Fibroblast of skin of right quadriceps (primary cell): ENCODE results near the gene OPN3.

Experiments
- DNase-seq: peaks from one replicate; pipeline ENCODE4 v3.0.0-alpha.2; 2013

OPN3 gene

GRCh38 chr1:241615043-241615974 lies 24.9 kb downstream of the OPN3 start:
- DNase-seq, result no peak

DNA sequence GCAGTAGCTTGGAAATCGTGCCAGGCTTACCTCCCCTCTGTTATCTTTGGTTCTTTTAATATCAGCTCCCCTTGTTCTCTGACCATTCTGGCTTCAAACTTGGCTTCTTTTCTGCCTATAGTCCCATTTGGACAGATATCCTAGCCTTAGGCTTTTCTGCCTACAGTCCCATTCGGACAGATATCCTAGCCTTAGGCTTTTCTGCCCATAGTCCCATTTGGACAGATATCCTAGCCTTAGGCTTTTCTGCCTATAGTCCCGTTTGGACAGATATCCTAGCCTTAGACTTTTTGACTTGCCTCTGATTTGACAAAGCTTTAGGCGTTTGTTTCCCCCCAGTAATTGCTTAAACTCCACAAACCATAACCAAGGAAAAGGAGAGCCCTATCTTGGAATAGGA lies 25.6 kb downstream of the OPN3 start:
- no peak for DNase-seq

DNA sequence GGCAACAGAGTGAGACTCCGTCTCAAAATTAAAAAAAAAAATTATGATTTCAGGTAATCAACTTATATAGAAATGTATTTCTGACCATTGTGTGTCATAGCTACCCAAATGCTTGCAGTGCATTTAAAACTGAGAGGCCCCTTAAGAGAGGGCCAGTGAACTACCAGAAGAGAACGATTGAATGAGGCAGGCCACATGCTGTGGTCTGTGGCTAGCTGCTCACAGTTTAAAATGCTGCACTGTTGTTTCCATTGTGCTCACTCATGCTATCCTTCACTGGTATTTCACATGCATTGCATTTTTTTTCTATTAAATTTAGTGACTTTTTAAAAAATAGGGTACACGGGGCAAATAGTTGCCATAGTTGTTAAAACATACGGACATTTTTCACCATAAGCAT lies 26.0 kb downstream of the OPN3 start:
- DNase-seq, result no peak

DNA sequence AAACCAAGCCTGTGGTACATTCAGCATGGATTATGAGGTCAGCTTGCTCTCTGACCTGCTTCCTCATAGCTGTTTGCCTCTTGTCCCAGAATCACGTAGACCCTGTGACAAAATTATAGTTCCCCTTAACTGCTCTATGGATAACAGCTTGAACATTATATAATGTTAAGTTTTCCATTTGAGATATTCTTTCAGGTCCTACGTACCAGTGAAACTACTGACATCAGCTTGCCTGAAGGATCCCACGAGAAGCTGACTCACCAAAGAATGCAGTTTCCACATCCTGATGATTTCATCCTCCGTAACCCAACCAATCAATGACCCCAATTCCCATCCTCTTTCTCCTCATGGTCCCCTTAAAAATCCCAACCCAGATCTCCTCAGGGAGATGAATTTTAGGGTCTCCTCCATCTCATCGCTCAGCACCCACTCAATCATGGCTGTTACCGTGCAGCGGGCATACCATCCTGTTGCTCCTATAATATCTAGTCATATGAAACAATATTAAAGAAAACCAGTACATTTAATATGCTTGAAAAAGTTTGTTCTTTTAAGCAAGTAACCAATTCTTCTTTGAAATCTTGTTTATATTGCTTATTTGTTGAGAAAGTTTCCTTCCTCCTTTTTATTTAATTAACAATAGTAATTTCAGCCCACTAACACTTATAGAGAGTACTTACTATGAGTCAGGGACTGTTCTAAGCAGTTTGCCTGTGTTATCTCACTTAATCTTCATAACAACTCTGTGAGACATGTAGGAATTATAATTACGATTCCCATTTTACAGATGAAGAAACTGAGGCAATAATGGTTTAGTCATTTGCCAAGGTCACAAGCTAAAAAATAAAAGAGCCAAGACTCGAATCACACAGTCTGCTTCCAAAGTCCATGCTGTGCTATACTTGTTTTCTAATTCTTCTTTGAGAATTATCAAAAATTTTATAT lies 27.4 kb downstream of the OPN3 start:
- peak; percentile 86 for DNase-seq

DNA sequence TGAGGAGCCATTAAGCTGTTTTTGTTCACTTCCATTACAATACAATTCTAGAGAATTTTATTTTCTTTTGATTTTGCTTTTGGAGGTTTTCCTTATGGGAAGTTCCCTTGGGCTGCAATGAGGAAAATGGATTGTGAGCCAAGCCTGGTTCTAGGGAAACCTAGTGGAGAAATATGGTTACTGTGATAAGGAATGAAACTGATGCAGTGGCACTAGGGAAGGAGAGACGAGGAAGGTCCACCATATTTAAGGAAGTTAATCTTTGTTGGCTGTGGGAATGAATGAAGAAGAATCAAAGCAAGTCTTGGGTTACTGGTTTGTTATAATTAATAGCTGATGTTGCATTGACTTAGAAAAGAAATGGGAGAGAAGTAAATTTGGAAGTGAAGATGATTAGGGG lies 28.4 kb downstream of the OPN3 start:
- DNase-seq, result no peak

- DNase-seq, result peak; percentile 68
Observed at GRCh38 chr1:241611063-241611462, 29.1 kb downstream of the OPN3 start.

DNA sequence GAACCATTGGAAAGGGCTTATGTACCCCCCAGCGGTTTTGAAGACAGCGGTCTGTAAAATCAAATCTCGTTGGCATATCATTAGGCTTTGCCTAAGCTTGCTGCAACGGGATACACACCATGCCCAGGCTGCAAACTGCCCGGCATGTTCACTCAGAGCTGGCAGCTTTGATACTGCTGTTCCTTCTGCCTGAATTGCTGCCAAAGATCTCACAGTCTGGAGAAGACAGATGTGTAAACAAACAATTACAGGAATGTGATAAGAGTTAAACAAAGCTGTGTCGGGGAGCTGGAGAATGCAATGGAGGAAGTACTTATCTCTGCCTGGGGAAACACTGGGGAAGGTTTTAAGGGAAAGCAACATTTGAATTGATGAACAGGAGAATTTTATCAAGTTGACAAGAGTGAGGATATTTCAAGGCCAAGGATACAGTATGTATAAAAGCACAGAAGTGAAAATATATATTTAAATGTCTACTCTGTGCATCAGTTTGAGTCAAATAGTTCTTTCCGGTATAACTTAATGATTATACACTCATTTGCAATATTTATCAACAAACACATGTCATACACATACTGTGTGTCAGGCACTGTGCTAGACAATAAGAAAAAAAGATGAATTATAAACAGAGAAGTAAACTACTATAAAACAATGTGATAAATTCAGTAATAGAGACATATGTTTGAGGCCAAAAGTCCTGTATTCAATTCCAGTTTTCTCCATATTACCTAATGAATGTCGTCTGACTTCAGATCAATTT lies 29.9 kb downstream of the OPN3 start:
- DNase-seq, result no peak

- DNase-seq, result peak; percentile 48
Observed at GRCh38 chr1:241608379-241609033, 31.7 kb downstream of the OPN3 start.

GRCh38 chr1:241607497-241607896 lies 32.7 kb downstream of the OPN3 start:
- no peak for DNase-seq

DNA sequence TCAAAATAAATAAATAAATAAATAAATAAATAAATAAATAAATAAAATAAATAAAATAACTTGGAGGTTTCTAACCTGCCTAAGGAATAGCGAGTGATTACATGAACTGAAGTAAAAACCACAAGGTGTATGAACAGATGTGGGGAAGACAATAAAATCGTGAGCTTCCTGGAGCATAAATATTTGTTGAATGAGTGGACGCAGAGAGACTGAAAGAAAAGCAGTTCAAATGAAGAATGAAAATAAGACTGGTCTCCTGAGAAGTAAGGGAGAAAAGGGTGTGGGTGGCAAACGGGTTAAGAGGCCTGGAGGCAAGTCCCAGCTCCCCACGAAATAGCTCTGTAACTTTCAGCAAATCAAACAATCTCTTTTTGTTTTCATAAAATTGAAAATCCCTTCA lies 33.6 kb downstream of the OPN3 start:
- DNase-seq, result no peak

- DNase-seq, result no peak
Observed at GRCh38 chr1:241605146-241605805, 34.9 kb downstream of the OPN3 start.

- DNase-seq, result no peak
Observed at GRCh38 chr1:241603731-241604245, 36.4 kb downstream of the OPN3 start.

DNA sequence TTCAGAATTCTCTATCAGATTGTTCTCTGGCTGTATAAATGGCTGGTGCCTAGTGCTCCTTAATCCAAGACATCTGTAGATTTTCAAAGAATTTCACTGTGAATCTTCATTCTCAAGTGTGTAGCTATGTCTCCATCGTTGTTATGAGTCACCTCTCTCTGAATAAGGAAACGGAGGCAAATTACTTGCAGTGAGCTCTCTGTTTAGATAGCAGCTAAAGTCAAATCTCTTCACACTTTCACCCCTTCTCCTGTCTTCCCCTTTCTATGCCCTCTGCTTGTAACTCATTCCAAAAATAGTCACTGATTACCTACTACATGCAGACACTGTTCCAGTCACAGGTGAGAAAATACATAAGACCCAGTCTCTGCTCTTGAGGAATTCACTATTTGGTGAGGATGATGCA lies 39.7 kb downstream of the OPN3 start:
- DNase-seq, result peak; percentile 68

- no peak for DNase-seq
Observed at GRCh38 chr1:241598249-241598648, 41.9 kb downstream of the OPN3 start.

DNA sequence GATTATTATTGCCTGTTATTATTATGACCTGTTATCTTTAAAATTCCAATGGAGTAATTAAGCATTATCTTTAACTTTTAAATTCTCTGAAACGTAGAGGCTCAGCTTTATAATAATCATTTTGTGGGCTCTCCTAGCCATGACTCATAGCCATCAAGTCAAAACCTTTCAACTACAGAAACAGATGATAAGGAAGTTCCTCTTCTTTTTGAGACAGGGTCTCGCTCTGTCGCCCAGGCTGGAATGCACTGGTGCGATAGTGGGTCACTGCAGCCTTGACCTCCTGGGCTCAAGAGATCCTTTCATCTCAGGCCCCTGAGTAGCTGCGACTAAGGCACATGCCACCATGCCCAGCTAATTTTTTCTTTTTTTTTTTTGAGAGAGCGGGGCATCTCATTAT lies 43.5 kb downstream of the OPN3 start:
- no peak for DNase-seq

- DNase-seq, result peak; percentile 41
Observed at GRCh38 chr1:241593186-241593585, 47.0 kb downstream of the OPN3 start.

GRCh38 chr1:241592273-241592958 lies 47.8 kb downstream of the OPN3 start:
- DNase-seq, result peak; percentile 71

- DNase-seq, result no peak
Observed at GRCh38 chr1:241591736-241592135, 48.4 kb downstream of the OPN3 start.

- no peak for DNase-seq
Observed at GRCh38 chr1:241591317-241591716, 48.9 kb downstream of the OPN3 start.

- no peak for DNase-seq
Observed at GRCh38 chr1:241590719-241591118, 49.5 kb downstream of the OPN3 start.

GRCh38 chr1:241589521-241589920 lies 50.6 kb downstream of the OPN3 start:
- DNase-seq, result no peak
